ENCODE data around the gene RHEB. TPM values are rescaled to one million over a fixed set of nuclear protein-coding genes. Genes with fewer than 3 reads are reported as not detected.
"Not testable (repeated sequence)": the region's sequence is repeated elsewhere in the genome, so short reads cannot be mapped to it uniquely, and the experiment has no call there.

The RHEB gene
- polyA plus RNA-seq, 1 of the 3 experiments (the other 2 are of a cell fraction), result 87.3 TPM

GRCh38 chr7:151520419-151521261, 945 bp upstream of the RHEB start:
- CTCF ChIA-PET, result interaction anchor here (0.6 to 3.2 kb wide), 6 partner anchors 9 to 354 kb away, joined by 3 to 18 read pairs (median 4); no protein-coding TSS in a partner anchor
- no peaks in the 10 kb centered on the region for H3F3A ChIP-seq (replicated peaks; ENCODE audit: insufficient read depth)
- H3K4me2 ChIP-seq, result peak overlapping the region; percentile 81
- peak overlapping the region; percentile 76 for H3K9ac ChIP-seq
- H3K27me3 ChIP-seq (ENCODE audit: insufficient read depth), result no peaks in the 10 kb centered on the region
- peak overlapping the region; percentile 91 to 95 for H3K27ac ChIP-seq (ENCODE audit: low read depth in 2 of 2, low read length in 1 of 2)
- H3K36me3 ChIP-seq (replicated peaks in 1 of 2; ENCODE audit: control insufficient read depth in 1 of 2, insufficient read depth in 2 of 2, low read length in 1 of 2), result no peaks in the 10 kb centered on the region
- peaks cover 37% of the 10 kb centered on the region for H3K79me2 ChIP-seq (ENCODE audit: insufficient read depth)
- H3K9me3 ChIP-seq, result no peaks in the 10 kb centered on the region
- H3K4me1 ChIP-seq (ENCODE audit: control insufficient read depth in 1 of 2, insufficient read depth in 2 of 2, low read depth in 1 of 2, low read length in 1 of 2), result peaks cover 6 to 19% of the 10 kb centered on the region in 2 experiments; a peak in 2 of 4 replicates
- TF ChIP-seq FOXM1 (IDR thresholded peaks at IDR 0.05; ENCODE audit: low read depth) (no peak), RAD21 (IDR thresholded peaks at IDR 0.05; ENCODE audit: low read length) (no peak), ELF1 (IDR thresholded peaks at IDR 0.05) (no peak)
- TF ChIP-seq, protein P1, sequence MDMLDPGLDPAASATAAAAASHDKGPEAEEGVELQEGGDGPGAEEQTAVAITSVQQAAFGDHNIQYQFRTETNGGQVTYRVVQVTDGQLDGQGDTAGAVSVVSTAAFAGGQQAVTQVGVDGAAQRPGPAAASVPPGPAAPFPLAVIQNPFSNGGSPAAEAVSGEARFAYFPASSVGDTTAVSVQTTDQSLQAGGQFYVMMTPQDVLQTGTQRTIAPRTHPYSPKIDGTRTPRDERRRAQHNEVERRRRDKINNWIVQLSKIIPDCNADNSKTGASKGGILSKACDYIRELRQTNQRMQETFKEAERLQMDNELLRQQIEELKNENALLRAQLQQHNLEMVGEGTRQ (IDR thresholded peaks at IDR 0.05; ENCODE audit: borderline replicate concordance, low read depth, low read length), result no peak
- peak; percentile 76 for DNase-seq
- POLR2A ChIA-PET, result interaction anchor here (0.6 to 2.7 kb wide), 3 partner anchors 18 to 111 kb away, joined by 3 to 9 read pairs (median 3); partner anchors contain the start of gene WDR86
- no peaks in the 10 kb centered on the region for H3K9me2 ChIP-seq
- H2AFZ ChIP-seq (ENCODE audit: low read depth), result peak overlapping the region; percentile 90
- H3K4me3 ChIP-seq (ENCODE audit: low read depth in 2 of 2, low read length in 1 of 2), result peak overlapping the region; percentile 54 to 81
- 44% methylated on average over 29 of the region's 55 CpGs for WGBS (ENCODE audit: low lambda C conversion rate)
- H4K20me1 ChIP-seq (ENCODE audit: insufficient read depth), result peaks cover 33% of the 10 kb centered on the region

GRCh38 chr7:151518947-151519764, 539 bp downstream of the RHEB start:
- ChIA-PET CTCF (interaction anchor here (0.6 to 3.2 kb wide), 6 partner anchors 9 to 648 kb away, joined by 3 to 18 read pairs (median 4); no protein-coding TSS in a partner anchor), POLR2A (interaction anchor here (0.9 to 2.7 kb wide), 2 partner anchors 20 to 109 kb away, joined by 3 to 9 read pairs; partner anchors contain the start of gene WDR86)
- peak overlapping the region; percentile 77 to 81 for H3K4me3 ChIP-seq (ENCODE audit: low read depth in 2 of 2, low read length in 1 of 2)
- not testable (repeated sequence) for H3K9me3 ChIP-seq; H3F3A ChIP-seq (replicated peaks; ENCODE audit: insufficient read depth); H3K9me2 ChIP-seq; H3K27me3 ChIP-seq (ENCODE audit: insufficient read depth); H2AFZ ChIP-seq (ENCODE audit: low read depth); H3K36me3 ChIP-seq (replicated peaks in 1 of 2; ENCODE audit: control insufficient read depth in 1 of 2, insufficient read depth in 2 of 2, low read length in 1 of 2)
- TF ChIP-seq SMC3 (IDR thresholded peaks at IDR 0.05; ENCODE audit: low read depth, low read length) (peak; percentile 2; the same call in 1 of the 2 replicates), MXI1 (IDR thresholded peaks at IDR 0.05; ENCODE audit: low read depth, low read length) (peak; percentile 70)
- TF ChIP-seq, protein P2, sequence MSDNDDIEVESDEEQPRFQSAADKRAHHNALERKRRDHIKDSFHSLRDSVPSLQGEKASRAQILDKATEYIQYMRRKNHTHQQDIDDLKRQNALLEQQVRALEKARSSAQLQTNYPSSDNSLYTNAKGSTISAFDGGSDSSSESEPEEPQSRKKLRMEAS (IDR thresholded peaks at IDR 0.05; ENCODE audit: low read depth), result peak; percentile 26; the same call in 1 of the 2 replicates
- TF ChIP-seq, protein P3, sequence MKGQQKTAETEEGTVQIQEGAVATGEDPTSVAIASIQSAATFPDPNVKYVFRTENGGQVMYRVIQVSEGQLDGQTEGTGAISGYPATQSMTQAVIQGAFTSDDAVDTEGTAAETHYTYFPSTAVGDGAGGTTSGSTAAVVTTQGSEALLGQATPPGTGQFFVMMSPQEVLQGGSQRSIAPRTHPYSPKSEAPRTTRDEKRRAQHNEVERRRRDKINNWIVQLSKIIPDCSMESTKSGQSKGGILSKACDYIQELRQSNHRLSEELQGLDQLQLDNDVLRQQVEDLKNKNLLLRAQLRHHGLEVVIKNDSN (IDR thresholded peaks at IDR 0.05; ENCODE audit: borderline replicate concordance, low read depth), result 0 out of 2 replicates have a peak, but pooled peaks have one; percentile 21
- peaks cover 48% of the 10 kb centered on the region for H4K20me1 ChIP-seq (ENCODE audit: insufficient read depth)
- 0% methylated on average over 6 of the region's 118 CpGs for WGBS (ENCODE audit: low lambda C conversion rate)
- peak overlapping the region; percentile 88 for H3K9ac ChIP-seq
- peaks cover 6 to 19% of the 10 kb centered on the region in 2 experiments; a peak in 2 of 4 replicates for H3K4me1 ChIP-seq (ENCODE audit: control insufficient read depth in 1 of 2, insufficient read depth in 2 of 2, low read depth in 1 of 2, low read length in 1 of 2)
- peaks cover 52% of the 10 kb centered on the region for H3K79me2 ChIP-seq (ENCODE audit: insufficient read depth)
- DNase-seq, result peak; percentile 77
- peak overlapping the region; percentile 84 to 91 for H3K27ac ChIP-seq (ENCODE audit: low read depth in 2 of 2, low read length in 1 of 2)
- peak overlapping the region; percentile 89 for H3K4me2 ChIP-seq
